Ureter (tissue), 1 donor: ENCODE measurements around the gene GUCY1A1. TPM values are rescaled to one million over a fixed set of nuclear protein-coding genes. Genes with fewer than 3 reads are reported as not detected.
"Not testable (repeated sequence)": the region's sequence is repeated elsewhere in the genome, so short reads cannot be mapped to it uniquely, and the experiment has no call there.

Experiments
- DNase-seq: peaks from one replicate; pipeline ENCODE4 v3.0.0-alpha.2; 2020; ENCODE audit warnings: low spot score
- total RNA-seq: library from RNA; stranded (reverse); gene quantifications from one replicate; pipeline ENCODE4 v1.2.4, GENCODE V29; 2023
- donor health status: DM: yes; HTN: yes; CAD: no.

GUCY1A1 gene, protein sequence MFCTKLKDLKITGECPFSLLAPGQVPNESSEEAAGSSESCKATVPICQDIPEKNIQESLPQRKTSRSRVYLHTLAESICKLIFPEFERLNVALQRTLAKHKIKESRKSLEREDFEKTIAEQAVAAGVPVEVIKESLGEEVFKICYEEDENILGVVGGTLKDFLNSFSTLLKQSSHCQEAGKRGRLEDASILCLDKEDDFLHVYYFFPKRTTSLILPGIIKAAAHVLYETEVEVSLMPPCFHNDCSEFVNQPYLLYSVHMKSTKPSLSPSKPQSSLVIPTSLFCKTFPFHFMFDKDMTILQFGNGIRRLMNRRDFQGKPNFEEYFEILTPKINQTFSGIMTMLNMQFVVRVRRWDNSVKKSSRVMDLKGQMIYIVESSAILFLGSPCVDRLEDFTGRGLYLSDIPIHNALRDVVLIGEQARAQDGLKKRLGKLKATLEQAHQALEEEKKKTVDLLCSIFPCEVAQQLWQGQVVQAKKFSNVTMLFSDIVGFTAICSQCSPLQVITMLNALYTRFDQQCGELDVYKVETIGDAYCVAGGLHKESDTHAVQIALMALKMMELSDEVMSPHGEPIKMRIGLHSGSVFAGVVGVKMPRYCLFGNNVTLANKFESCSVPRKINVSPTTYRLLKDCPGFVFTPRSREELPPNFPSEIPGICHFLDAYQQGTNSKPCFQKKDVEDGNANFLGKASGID
- 21.0 TPM for total RNA-seq

DNA sequence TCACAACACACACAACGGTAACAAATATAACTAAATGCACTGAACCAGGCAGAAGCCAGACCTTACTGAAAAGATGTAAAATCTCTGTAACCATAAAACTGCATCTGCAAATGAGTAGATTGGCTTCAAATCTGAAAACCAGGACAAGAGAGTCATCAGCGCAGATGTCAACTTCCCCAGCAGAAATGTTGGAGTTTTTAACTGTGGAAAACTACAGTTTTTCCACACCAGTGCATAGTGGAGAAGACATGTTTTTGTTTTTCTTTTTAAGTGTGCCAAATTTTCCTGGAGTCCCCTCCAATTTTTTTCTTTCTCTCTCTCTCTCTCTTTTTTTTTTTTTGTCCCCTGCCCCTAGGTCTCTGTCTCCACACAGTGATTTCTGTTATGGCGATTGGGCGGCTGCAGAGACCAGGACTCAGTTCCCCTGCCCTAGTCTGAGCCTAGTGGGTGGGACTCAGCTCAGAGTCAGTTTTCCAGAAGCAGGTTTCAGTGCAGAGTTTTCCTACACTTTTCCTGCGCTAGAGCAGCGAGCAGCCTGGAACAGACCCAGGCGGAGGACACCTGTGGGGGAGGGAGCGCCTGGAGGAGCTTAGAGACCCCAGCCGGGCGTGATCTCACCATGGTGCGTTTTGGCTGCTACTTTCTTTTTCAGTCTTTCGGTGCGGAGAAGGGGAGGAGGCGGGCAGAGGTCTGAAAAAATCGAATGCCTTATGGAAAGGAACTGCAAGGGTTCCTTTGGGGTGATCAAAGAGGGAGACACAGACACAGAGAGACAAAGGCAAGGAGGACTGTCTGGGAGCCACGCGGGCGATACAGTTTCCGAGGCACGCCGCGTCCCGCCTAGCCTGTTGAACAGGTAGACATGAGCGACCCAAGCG lies at the start of gene GUCY1A1:
GUCY1A1 (plus strand) TSS at position 505 of the 878 bp plus-strand sequence. CDS start 30,020 bp downstream, outside the sequence.
- DNase-seq = no peak

DNA sequence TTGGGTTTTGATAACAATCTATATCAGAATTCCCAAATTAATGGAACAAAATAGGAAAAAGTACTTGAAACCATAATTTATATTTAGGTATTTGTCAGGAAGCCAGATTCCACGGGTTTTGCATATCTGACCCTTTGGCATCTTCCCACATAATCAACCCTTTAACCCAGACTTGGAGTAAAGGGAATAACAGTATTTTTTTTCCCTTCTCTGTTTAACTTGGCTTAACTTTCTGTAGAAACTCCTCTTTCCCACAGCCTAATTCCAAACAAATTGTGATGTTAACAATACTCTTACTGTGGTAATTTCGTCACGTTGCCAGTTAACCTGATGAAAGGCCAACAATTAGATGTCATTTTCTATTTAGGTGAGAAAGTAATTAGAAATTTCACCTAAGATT lies 49.4 kb upstream of the GUCY1A1 start:
- no peak for DNase-seq

DNA sequence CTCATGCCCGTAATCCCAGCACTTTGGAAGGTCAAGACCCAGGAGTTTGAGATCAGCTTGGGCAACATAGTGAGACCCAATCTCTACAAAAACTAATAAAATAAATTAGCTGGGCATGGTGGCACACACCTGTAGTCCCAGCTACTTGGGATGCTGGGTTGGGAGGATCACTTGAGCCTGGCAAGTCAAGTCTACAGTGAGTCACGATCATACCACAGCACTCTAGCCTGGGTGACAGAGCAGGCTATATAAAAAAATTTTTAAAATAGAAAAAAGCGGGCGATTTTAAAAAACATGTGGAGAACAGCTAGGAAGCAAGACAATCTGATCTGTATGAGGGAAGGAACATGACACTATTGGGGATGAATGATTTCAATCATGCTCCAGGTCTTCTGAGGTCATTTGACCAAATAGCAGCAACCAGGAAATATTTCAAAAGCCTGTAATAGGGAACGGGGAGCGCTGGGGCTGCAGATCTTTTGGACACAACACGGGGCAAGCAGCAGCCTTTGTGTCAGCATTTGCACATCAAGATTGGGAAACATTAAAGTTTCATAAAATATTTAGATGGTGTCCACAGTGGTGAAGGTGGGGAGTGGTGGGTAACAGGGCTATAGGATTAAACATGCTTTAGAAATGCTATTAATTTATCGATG lies 48.3 kb upstream of the GUCY1A1 start:
- DNase-seq = no peak

DNA sequence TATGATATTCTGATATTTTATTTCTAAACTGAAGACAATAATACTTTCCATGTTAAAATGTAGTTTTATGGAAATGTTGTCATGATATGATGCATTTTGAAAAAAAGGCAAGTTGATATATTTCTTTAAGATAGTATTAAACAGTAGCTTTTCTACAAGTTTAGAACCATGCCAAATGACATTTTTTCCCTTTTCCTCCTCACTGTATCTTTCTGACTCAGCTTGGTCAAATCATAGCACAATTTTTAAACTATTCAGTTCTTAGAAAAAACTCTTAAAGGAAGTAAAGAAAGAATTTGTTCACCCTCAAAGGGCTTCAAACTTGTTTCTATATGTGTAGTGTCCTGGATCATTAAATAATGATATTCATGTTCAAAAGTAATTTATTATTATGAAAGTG lies 46.0 kb upstream of the GUCY1A1 start:
- no peak for DNase-seq

- DNase-seq = no peak
Measured at GRCh38 chr4:155624478-155624877, 42.2 kb upstream of the GUCY1A1 start.

- no peak for DNase-seq
Measured at GRCh38 chr4:155626561-155626960, 40.1 kb upstream of the GUCY1A1 start.

GRCh38 chr4:155629183-155629825 lies 37.3 kb upstream of the GUCY1A1 start:
- DNase-seq = no peak

DNA sequence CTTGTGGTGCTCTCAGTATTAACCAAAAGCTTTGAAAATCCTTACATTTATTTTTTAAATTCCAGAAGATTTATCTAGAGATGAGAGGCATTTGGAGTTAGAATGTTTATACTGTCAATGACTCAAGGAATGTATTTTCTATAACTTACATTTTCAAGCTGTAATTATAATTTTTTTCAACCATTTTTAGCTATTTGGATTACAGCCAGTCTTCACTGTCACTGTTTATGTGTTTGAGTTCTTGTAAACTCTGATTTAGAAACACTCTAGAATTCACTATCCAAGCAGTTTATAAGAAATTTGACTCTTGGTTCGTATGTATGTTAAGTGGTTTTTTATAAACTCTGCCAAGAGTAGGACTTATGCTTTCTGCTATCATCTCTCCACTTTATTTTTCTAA lies 36.7 kb upstream of the GUCY1A1 start:
- DNase-seq = no peak

- no peak for DNase-seq
Measured at GRCh38 chr4:155632310-155632840, 34.3 kb upstream of the GUCY1A1 start.

DNA sequence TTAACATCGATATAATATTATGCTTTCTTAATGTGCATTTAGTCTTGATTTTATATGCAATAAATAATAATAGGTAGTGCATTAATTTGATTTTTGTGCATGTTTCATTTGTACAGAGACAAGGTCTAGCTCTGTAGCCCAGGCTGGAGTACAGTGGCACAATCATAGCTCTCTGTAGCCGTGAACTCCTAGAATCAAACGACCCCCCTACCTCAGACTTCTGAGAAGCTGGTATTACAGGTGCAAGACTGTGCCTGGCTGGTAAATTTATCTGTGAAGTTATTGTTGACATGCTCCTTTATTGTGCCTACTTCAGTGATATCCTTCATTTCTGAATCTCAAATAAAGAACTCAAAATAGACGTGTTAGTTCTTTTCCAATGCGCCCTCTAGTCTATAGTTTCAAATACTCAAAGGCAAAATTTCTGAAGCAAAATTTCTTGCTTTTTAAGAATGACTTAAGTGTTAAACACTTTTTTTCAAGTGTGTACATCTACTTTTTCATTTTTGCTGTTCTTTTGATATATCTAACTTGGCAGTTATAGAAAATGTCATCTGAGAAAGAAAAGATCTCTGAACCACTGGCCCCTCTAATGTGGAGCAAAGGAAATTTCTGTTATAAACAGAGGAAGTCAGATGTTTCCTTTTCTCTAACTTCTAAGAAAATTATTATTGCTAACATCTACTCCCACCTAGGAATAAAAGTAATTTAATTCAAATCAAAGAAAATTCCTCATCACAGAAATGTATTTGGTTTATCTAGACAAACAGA lies 28.3 kb upstream of the GUCY1A1 start:
- DNase-seq = no peak

DNA sequence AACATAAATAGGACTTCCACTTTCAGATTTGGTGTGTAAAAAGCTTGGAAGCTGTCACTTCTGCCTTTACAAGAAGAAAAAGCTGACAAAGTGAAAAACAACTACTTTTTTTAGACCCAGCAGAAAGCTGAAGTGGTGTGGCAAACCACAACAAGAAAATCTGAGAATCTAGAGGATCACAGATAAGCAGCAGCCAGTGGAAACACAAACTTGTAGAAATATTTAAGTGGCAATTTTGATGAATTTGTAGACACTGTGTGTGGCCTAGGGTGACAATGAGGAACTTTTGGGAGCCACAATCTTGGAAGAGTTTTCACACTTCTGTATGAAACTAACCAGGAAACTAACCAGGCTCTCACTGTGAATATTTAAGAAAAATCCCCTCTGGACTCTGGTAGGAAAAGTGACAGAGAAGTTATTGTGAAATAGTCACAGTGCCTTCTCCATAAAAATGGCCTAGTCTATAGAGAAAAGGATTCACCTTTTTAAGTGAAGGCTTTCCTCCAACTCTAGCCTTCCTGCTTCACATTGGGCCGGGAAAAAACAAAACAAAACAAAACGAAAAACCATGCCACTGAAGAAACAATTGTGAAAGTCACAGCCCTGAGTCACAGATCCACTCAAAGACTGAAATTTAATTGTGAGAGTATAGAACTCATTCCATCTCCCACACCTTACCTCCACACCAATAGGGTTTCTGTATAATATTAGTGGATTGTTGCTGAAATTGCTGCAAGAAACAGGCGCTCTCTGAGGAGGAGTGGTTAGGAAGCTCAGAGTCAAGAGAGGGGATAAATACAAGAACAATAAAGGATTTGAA lies 26.7 kb upstream of the GUCY1A1 start:
- DNase-seq = no peak

- DNase-seq = no peak
Measured at GRCh38 chr4:155640751-155641150, 25.9 kb upstream of the GUCY1A1 start.

DNA sequence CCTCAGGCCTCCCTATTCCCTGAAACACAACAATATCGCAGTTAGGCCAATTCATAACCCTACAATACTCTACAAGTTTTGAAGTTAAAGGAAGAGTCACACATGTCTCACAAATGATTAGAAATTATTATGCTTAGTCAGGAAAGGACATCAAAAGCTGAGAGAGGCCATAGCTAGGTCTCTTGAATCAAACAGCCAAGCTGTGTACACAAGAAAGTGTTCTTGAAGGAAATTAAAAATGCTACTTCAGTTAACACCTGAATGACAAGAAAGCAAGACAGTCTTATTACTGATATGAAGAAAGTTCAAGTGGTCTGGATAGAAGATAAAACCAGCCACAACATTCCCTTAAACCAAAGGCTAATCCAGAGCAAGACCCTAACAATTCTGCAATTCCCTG lies 23.6 kb upstream of the GUCY1A1 start:
- DNase-seq = no peak

DNA sequence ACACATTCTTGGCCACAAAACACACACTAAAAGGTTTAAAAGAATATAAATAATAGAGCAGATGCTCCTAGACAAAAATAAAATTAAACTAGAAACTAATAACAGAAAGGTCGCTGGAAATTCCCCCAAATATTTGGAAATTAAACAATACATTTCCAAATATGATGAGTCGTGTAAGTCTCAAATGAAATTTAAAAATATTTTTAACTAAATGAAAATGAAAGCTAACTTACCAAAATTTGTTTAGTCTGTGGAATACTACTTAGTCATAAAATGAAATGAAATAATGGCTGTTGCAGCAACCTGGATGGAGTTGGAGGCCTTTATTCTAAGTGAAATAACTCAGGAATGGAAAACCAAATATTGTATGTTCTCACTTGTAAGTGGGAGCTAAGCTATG lies 20.6 kb upstream of the GUCY1A1 start:
- DNase-seq = no peak

- DNase-seq = not testable (repeated sequence)
Measured at GRCh38 chr4:155650785-155651184, 15.9 kb upstream of the GUCY1A1 start.

- no peak for DNase-seq
Measured at GRCh38 chr4:155653052-155653451, 13.6 kb upstream of the GUCY1A1 start.

DNA sequence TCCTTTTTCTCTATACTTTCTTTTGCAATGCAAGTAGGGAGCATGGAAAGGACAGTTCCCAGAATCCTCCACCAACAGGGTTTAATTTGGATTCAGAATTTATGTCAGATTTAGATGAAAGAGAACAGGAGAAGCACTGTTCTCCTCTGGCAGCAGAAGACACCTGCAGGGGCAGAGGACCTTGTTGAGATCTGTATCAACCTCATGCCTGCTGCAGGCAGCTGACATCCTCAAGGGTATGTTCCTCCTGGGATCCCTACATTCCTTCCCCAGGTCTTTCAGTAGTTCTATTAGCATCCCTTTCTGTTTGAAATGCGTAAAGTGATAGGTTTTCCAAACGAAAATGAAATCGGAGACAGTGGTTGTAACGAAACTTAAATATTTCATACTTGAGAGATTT lies 10.6 kb upstream of the GUCY1A1 start:
- no peak for DNase-seq

- DNase-seq = no peak
Measured at GRCh38 chr4:155657169-155657568, 9.5 kb upstream of the GUCY1A1 start.

GRCh38 chr4:155657985-155658680 lies 8.5 kb upstream of the GUCY1A1 start:
- DNase-seq = no peak
